ENCODE measurements around the gene LAMB2.

Gene LAMB2

DNA sequence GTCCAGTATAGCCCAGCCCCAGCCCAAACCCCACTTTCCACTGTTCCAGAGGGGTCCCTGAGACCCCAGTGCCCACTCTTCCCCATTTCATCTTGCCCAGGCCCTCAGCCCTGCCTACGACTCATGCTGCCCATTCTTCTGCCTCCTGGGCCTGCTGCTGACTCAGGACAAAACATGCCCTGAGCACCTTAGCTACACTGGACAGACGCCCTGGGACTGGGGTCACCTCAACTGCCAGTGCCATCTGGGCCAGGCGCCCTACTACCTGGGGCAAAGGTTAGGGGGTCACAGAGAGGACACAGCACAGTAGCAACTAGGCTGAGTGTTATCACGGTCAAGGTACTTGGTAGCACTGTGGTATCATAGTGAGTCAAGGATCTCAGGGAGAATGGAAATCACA is 2.6 kb upstream of the LAMB2 start:
- no peak overlapping the region for H3K4me2 ChIP-seq (ENCODE audit: insufficient read depth, low read length, poor library complexity, severe bottlenecking)
- H3K4me3 ChIP-seq (ENCODE audit: low read length in 2 of 2), result no peak overlapping the region
- H4K91ac ChIP-seq (ENCODE audit: low read depth, low read length, poor library complexity), result no peak overlapping the region
- H3K18ac ChIP-seq (ENCODE audit: low read length), result no peak overlapping the region
- H3K4ac ChIP-seq (ENCODE audit: low read length), result no peak overlapping the region
- peaks cover 5 to 8% of the 10 kb centered on the region in 2 donors for H3K36me3 ChIP-seq (replicated peaks in 1 of 2; ENCODE audit: control insufficient read depth in 2 of 2, insufficient read depth in 2 of 2, low read length in 2 of 2)
- no peak overlapping the region for H3K9ac ChIP-seq (ENCODE audit: low read depth, low read length, poor library complexity)
- H3K79me1 ChIP-seq (ENCODE audit: low read depth, low read length), result peaks cover 3% of the 10 kb centered on the region
- no peak overlapping the region for H3K27ac ChIP-seq (replicated peaks; ENCODE audit: low read length)
- H2BK15ac ChIP-seq (ENCODE audit: low read length), result peak overlapping the region; percentile 6
- H2BK120ac ChIP-seq (ENCODE audit: low read depth, low read length), result no peak overlapping the region
- H3K27me3 ChIP-seq (ENCODE audit: control insufficient read depth in 3 of 3, insufficient read depth in 3 of 3, low read depth in 1 of 3, low read length in 3 of 3), result no peaks in the 10 kb centered on the region
- H2AK5ac ChIP-seq (ENCODE audit: low read depth, low read length), result peak overlapping the region; percentile 92
- no peak for DNase-seq (ENCODE audit: low spot score)
- no CpG with 5 or more reads among the region's 4 CpGs for WGBS, 2 donors (ENCODE audit: extremely low coverage in 2 of 2, insufficient read length in 2 of 2, insufficient replicate concordance in 1 of 2)
- no peak overlapping the region for H4K8ac ChIP-seq (ENCODE audit: low read depth, low read length)
- no peak overlapping the region for H3K23ac ChIP-seq (ENCODE audit: low read depth, low read length, poor library complexity)
- no peak overlapping the region for H2BK12ac ChIP-seq (ENCODE audit: low read length)
- no peaks in the 10 kb centered on the region for H3K9me3 ChIP-seq (replicated peaks in 1 of 2; ENCODE audit: control insufficient read depth in 2 of 2, insufficient read depth in 1 of 2, low read depth in 1 of 2, low read length in 2 of 2)
- H2AFZ ChIP-seq (ENCODE audit: low read length), result no peak overlapping the region
- peaks cover 9 to 11% of the 10 kb centered on the region in 2 donors for H3K4me1 ChIP-seq (ENCODE audit: control insufficient read depth in 2 of 2, insufficient read depth in 1 of 2, low read depth in 1 of 2, low read length in 2 of 2)
- H3K14ac ChIP-seq (ENCODE audit: low read length), result no peak overlapping the region
- peak overlapping the region; percentile 16 for H2BK5ac ChIP-seq (ENCODE audit: low read length)

DNA sequence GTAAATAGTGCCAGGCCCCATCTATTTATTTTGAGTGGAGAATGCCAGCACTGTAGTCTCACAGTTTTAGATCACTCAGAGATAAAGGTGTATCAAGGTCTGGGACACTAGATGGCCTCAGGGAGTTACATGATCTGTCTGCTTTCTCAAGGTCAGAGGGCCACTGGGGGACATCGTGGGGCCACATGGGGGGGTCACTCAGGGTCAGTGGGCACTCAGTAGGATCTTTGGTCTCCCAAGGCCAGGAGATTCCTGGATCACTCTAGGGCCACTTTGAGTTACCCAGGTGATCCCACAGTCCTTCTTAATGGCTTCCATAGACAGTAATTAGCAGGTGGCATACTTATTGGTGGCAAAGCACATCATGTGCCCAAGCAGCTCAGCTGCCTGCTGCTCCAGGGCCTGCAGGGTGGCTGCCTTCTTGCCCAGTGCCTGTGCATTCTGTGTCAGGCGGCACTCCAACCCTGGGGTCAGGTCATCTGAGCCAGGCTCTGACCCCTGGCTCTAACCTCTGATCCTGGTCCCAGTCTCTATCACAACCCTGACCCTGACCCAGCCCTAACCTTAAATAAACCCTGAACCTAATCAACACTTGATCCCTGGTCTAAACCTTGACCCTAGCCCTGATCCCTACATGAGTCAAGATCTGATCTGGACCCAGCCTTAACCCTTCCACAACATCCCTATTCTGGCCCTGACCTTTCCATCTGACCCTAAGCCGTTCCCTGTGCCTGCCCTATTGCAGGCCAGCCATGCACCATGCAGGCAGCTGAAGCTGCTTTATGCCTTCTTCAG is 1.8 kb upstream of the LAMB2 start:
- H3K18ac ChIP-seq (ENCODE audit: low read length), result peak overlapping the region; percentile 48
- peaks cover 3% of the 10 kb centered on the region for H3K79me1 ChIP-seq (ENCODE audit: low read depth, low read length)
- no peak overlapping the region for H4K91ac ChIP-seq (ENCODE audit: low read depth, low read length, poor library complexity)
- no peak overlapping the region for H3K14ac ChIP-seq (ENCODE audit: low read length)
- H3K9me3 ChIP-seq (replicated peaks in 1 of 2; ENCODE audit: control insufficient read depth in 2 of 2, insufficient read depth in 1 of 2, low read depth in 1 of 2, low read length in 2 of 2), result no peaks in the 10 kb centered on the region
- H3K23ac ChIP-seq (ENCODE audit: low read depth, low read length, poor library complexity), result no peak overlapping the region
- peaks cover 4 to 7% of the 10 kb centered on the region in 2 donors for H3K4me1 ChIP-seq (ENCODE audit: control insufficient read depth in 2 of 2, insufficient read depth in 1 of 2, low read depth in 1 of 2, low read length in 2 of 2)
- peak overlapping the region; percentile 92 for H2AK5ac ChIP-seq (ENCODE audit: low read depth, low read length)
- H3K4me3 ChIP-seq (ENCODE audit: low read length in 2 of 2), result no peak overlapping the region
- H3K27ac ChIP-seq (replicated peaks; ENCODE audit: low read length), result no peak overlapping the region
- H3K4me2 ChIP-seq (ENCODE audit: insufficient read depth, low read length, poor library complexity, severe bottlenecking), result no peak overlapping the region
- no peak overlapping the region for H3K4ac ChIP-seq (ENCODE audit: low read length)
- peak overlapping the region; percentile 6 for H2BK15ac ChIP-seq (ENCODE audit: low read length)
- no CpG with 5 or more reads among the region's 3 CpGs for WGBS, 2 donors (ENCODE audit: extremely low coverage in 2 of 2, insufficient read length in 2 of 2, insufficient replicate concordance in 1 of 2)
- H3K36me3 ChIP-seq (replicated peaks in 1 of 2; ENCODE audit: control insufficient read depth in 2 of 2, insufficient read depth in 2 of 2, low read length in 2 of 2), result peaks cover 5 to 11% of the 10 kb centered on the region in 2 donors
- DNase-seq (ENCODE audit: low spot score), result no peak
- no peaks in the 10 kb centered on the region for H3K27me3 ChIP-seq (ENCODE audit: control insufficient read depth in 3 of 3, insufficient read depth in 3 of 3, low read depth in 1 of 3, low read length in 3 of 3)
- H2BK5ac ChIP-seq (ENCODE audit: low read length), result no peak overlapping the region
- H2BK12ac ChIP-seq (ENCODE audit: low read length), result peak overlapping the region; percentile 28
- H4K8ac ChIP-seq (ENCODE audit: low read depth, low read length), result no peak overlapping the region
- no peak overlapping the region for H3K9ac ChIP-seq (ENCODE audit: low read depth, low read length, poor library complexity)
- no peak overlapping the region for H2BK120ac ChIP-seq (ENCODE audit: low read depth, low read length)
- no peak overlapping the region for H2AFZ ChIP-seq (ENCODE audit: low read length)

GRCh38 chr3:49133226-49133951 is 539 bp upstream of the LAMB2 start:
- Histone ChIP-seq H3K36me3 (replicated peaks in 1 of 2; ENCODE audit: control insufficient read depth in 2 of 2, insufficient read depth in 2 of 2, low read length in 2 of 2) (peaks cover 10 to 12% of the 10 kb centered on the region in 2 donors), H2AFZ (ENCODE audit: low read length) (peak overlapping the region; percentile 95), H3K23ac (ENCODE audit: low read depth, low read length, poor library complexity) (no peak overlapping the region), H3K27me3 (ENCODE audit: control insufficient read depth in 3 of 3, insufficient read depth in 3 of 3, low read depth in 1 of 3, low read length in 3 of 3) (no peaks in the 10 kb centered on the region), H4K91ac (ENCODE audit: low read depth, low read length, poor library complexity) (no peak overlapping the region), H2BK15ac (ENCODE audit: low read length) (peak overlapping the region; percentile 71), H3K79me1 (ENCODE audit: low read depth, low read length) (peaks cover 3% of the 10 kb centered on the region), H3K4ac (ENCODE audit: low read length) (peak overlapping the region; percentile 97), H2AK5ac (ENCODE audit: low read depth, low read length) (no peak overlapping the region), H3K4me1 (ENCODE audit: control insufficient read depth in 2 of 2, insufficient read depth in 1 of 2, low read depth in 1 of 2, low read length in 2 of 2) (peaks cover 4 to 7% of the 10 kb centered on the region in 2 donors), H3K9ac (ENCODE audit: low read depth, low read length, poor library complexity) (peak overlapping the region; percentile 82), H2BK120ac (ENCODE audit: low read depth, low read length) (peak overlapping the region; percentile 88), H3K9me3 (replicated peaks in 1 of 2; ENCODE audit: control insufficient read depth in 2 of 2, insufficient read depth in 1 of 2, low read depth in 1 of 2, low read length in 2 of 2) (no peaks in the 10 kb centered on the region), H3K4me2 (ENCODE audit: insufficient read depth, low read length, poor library complexity, severe bottlenecking) (peak overlapping the region; percentile 95), H2BK12ac (ENCODE audit: low read length) (no peak overlapping the region), H3K14ac (ENCODE audit: low read length) (peak overlapping the region; percentile 39), H3K18ac (ENCODE audit: low read length) (peak overlapping the region; percentile 98), H3K27ac (replicated peaks; ENCODE audit: low read length) (peak overlapping the region; percentile 85), H4K8ac (ENCODE audit: low read depth, low read length) (no peak overlapping the region), H3K4me3 (ENCODE audit: low read length in 2 of 2) (peak overlapping the region; percentile 79 to 84), H2BK5ac (ENCODE audit: low read length) (peak overlapping the region; percentile 33)
- peak; percentile 85 for DNase-seq (ENCODE audit: low spot score)
- no CpG with 5 or more reads among the region's 30 CpGs for WGBS, 2 donors (ENCODE audit: extremely low coverage in 2 of 2, insufficient read length in 2 of 2, insufficient replicate concordance in 1 of 2)

GRCh38 chr3:49132073-49132436 is 795 bp downstream of the LAMB2 start:
- H2BK5ac ChIP-seq (ENCODE audit: low read length), result peak overlapping the region; percentile 33
- H3K4ac ChIP-seq (ENCODE audit: low read length), result no peak overlapping the region
- H2BK120ac ChIP-seq (ENCODE audit: low read depth, low read length), result no peak overlapping the region
- H3K23ac ChIP-seq (ENCODE audit: low read depth, low read length, poor library complexity), result no peak overlapping the region
- H3K9ac ChIP-seq (ENCODE audit: low read depth, low read length, poor library complexity), result peak overlapping the region; percentile 95
- no peak overlapping the region for H3K27ac ChIP-seq (replicated peaks; ENCODE audit: low read length)
- H3K9me3 ChIP-seq (replicated peaks in 1 of 2; ENCODE audit: control insufficient read depth in 2 of 2, insufficient read depth in 1 of 2, low read depth in 1 of 2, low read length in 2 of 2), result no peaks in the 10 kb centered on the region
- H2AK5ac ChIP-seq (ENCODE audit: low read depth, low read length), result peak overlapping the region; percentile 36
- peaks cover 4 to 7% of the 10 kb centered on the region in 2 donors for H3K4me1 ChIP-seq (ENCODE audit: control insufficient read depth in 2 of 2, insufficient read depth in 1 of 2, low read depth in 1 of 2, low read length in 2 of 2)
- no CpG with 5 or more reads among the region's 9 CpGs for WGBS, 2 donors (ENCODE audit: extremely low coverage in 2 of 2, insufficient read length in 2 of 2, insufficient replicate concordance in 1 of 2)
- no peak overlapping the region for H2BK15ac ChIP-seq (ENCODE audit: low read length)
- H3K36me3 ChIP-seq (replicated peaks in 1 of 2; ENCODE audit: control insufficient read depth in 2 of 2, insufficient read depth in 2 of 2, low read length in 2 of 2), result peaks cover 14 to 17% of the 10 kb centered on the region in 2 donors
- H3K27me3 ChIP-seq (ENCODE audit: control insufficient read depth in 3 of 3, insufficient read depth in 3 of 3, low read depth in 1 of 3, low read length in 3 of 3), result no peaks in the 10 kb centered on the region
- peak overlapping the region; percentile 95 for H3K4me2 ChIP-seq (ENCODE audit: insufficient read depth, low read length, poor library complexity, severe bottlenecking)
- no peak overlapping the region for H4K91ac ChIP-seq (ENCODE audit: low read depth, low read length, poor library complexity)
- H3K18ac ChIP-seq (ENCODE audit: low read length), result peak overlapping the region; percentile 89
- H3K79me1 ChIP-seq (ENCODE audit: low read depth, low read length), result peaks cover 3% of the 10 kb centered on the region
- no peak overlapping the region for H2BK12ac ChIP-seq (ENCODE audit: low read length)
- H2AFZ ChIP-seq (ENCODE audit: low read length), result no peak overlapping the region
- no peak for DNase-seq (ENCODE audit: low spot score)
- H3K14ac ChIP-seq (ENCODE audit: low read length), result no peak overlapping the region
- H3K4me3 ChIP-seq (ENCODE audit: low read length in 2 of 2), result peak overlapping the region; percentile 79 to 83
- H4K8ac ChIP-seq (ENCODE audit: low read depth, low read length), result no peak overlapping the region
